Urinary bladder (tissue), 4 donors: Measurements from ENCODE around the gene PASK. TPM values are rescaled to one million over a fixed set of nuclear protein-coding genes. Genes with fewer than 3 reads are reported as not detected.

ENCODE experiments used
- DNase-seq: peaks from one replicate; pipeline ENCODE4 v3.0.0-alpha.2; 2015; ENCODE audit errors: extremely low spot score
- H3K27ac ChIP-seq: one replicate; pipeline ENCODE4 v1.5.1; 2013; ENCODE audit warnings: low read depth, mild to moderate bottlenecking, moderate library complexity
- H3K36me3 ChIP-seq: one replicate; pipeline ENCODE4 v1.6.1; 2013; ENCODE audit warnings: mild to moderate bottlenecking, moderate library complexity; ENCODE audit not compliant: insufficient read depth
- H3K4me1 ChIP-seq: one replicate; pipeline ENCODE4 v1.6.1; 2013; ENCODE audit warnings: mild to moderate bottlenecking, moderate library complexity; ENCODE audit not compliant: insufficient read depth
- H3K4me3 ChIP-seq: one replicate; pipeline ENCODE4 v1.5.1; 2013; ENCODE audit warnings: low read depth, low read length
- WGBS: extraction: QIAGEN DNeasy Blood & Tissue Kit; methylation state at CpG from one replicate; pipeline ENCODE4 v1.1.7; 2013; 5-methylcytosine and 5-hydroxymethylcytosine counted together
- polyA plus RNA-seq: library from polyadenylated mRNA; stranded (reverse); fragments of 200-250 nt; gene quantifications from one replicate; pipeline ENCODE4 v1.2.3, GENCODE V29; 2013
- total RNA-seq: library from RNA; depleted of rRNA; stranded (reverse); fragments of >200 nt; gene quantifications from one replicate; pipeline ENCODE4 v1.2.3, GENCODE V29; 2014
- donor health status: healthy with polysubstance abuse.
- donor health status: healthy.

Gene PASK
- total and polyA plus RNA-seq, 2 donors = 3.6 to 4.8 TPM

GRCh38 chr2:241092677-241093076, 56.6 kb downstream of the PASK start:
- 79% methylated on average over 8 of the region's 8 CpGs for WGBS
- Histone ChIP-seq H3K4me1 (no peaks in the 10 kb centered on the region), H3K4me3 (no peak overlapping the region), H3K36me3 (peaks cover 4% of the 10 kb centered on the region), H3K27ac (no peak overlapping the region)
- no peak for DNase-seq

DNA sequence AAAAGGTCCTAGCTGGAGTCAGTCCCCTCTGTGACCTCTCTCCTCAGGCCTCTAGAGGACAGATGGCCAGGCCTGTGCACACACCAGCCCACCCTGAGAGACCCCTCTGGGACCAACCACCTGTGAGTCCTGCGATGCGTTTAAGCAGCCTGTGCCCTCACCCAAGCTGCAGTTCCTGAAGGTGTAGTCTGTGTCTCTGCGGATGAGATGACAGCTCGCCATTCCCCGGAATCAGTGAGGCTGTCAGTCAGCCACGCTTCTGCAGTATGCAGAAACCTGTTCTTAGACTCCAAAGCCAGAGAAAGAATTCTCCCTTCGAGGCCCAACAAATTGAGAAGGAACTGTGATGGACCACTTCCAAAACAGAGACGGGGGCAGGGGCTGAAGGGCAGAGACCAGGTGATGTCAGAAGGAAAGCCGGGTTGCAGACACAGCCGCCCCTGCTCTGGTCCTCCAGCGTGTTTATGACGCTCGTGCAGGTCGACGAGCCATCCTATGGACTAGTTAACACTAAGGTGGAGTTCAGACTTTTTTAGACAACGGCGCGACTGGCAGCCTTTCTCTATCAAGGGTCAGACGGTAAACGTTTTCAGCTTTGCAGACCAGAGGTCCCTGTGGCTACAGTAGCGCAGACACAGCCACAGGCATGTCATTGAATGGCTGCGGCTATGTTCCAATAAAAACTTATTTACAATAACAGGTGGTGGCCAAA, 57.4 kb downstream of the PASK start:
- Histone ChIP-seq H3K27ac (no peak overlapping the region), H3K4me1 (no peaks in the 10 kb centered on the region), H3K36me3 (peaks cover under 1% of the 10 kb centered on the region), H3K4me3 (no peak overlapping the region)
- WGBS = 87% methylated on average over 22 of the region's 22 CpGs
- no peak for DNase-seq

GRCh38 chr2:241091201-241091600, 58.1 kb downstream of the PASK start:
- H3K4me3 ChIP-seq = no peak overlapping the region
- no peaks in the 10 kb centered on the region for H3K36me3 ChIP-seq
- no peaks in the 10 kb centered on the region for H3K4me1 ChIP-seq
- no peak overlapping the region for H3K27ac ChIP-seq
- 80% methylated on average over 10 of the region's 10 CpGs for WGBS
- no peak for DNase-seq

GRCh38 chr2:241088791-241089732, 60.2 kb downstream of the PASK start:
- Histone ChIP-seq H3K27ac (no peak overlapping the region), H3K4me3 (no peak overlapping the region), H3K4me1 (no peaks in the 10 kb centered on the region), H3K36me3 (no peaks in the 10 kb centered on the region)
- 81% methylated on average over 20 of the region's 20 CpGs for WGBS
- DNase-seq = no peak

DNA sequence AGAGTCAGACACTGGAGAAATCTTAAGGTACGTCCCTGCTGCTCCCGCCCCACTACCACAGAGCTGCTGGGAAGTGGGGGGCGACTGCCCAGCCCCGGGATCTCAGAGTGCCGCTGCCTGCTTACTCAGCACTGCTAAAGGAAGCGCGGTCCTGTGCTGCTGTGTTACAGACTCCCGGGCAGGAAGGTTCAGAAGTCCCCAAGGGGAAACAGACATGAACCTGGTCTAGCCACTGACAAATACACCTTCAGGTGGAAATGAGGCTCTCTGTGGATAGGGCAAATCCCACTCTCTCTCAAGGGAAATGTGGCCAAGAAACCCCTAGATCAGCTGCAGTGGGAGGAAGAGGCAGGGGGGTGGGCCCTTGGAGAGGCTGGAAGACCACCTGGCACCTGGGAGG, 60.9 kb downstream of the PASK start:
- Histone ChIP-seq H3K36me3 (no peaks in the 10 kb centered on the region), H3K4me3 (no peak overlapping the region), H3K27ac (no peak overlapping the region), H3K4me1 (no peaks in the 10 kb centered on the region)
- DNase-seq = no peak
- 89% methylated on average over 8 of the region's 8 CpGs for WGBS

DNA sequence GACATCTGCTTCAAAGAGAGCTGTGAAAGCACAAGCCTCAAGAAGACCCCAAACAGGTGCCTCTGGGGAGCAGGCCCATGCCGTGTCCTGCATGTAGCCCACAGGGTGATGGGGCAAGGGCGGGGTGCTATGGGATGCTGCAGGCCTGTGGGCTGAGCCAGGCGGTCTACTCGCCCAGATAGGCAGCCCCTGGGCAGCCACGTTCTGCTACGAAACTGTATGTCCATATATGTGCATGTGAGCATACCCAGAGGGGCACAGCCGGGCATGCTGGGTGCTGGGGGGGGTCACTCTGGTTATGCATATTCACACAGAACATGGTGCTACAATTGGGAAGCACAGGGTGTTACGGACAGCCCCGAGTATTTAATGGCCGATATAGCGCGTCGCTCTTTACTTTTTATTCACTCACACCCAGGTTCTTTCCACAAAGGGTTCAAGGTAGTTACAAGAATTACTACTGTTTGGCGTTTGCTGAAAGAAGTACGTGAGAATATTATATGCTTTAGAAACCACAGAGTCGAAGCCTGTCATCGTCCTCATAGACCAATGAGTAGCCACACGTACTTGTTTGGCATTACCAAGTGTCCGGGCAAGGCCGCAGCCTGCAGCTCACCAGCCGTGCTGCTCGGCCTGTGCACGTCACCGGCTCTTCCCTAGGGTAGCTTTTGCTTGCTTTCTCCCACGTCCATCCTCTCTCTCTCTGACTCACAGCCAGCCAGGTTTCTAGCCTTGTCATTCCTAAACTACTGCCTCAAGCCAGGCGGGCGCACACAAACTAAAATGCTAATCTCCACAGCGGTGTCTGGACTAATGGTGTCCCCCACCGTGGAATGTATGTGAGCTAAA, 61.6 kb downstream of the PASK start:
- Histone ChIP-seq H3K27ac (no peak overlapping the region), H3K36me3 (no peaks in the 10 kb centered on the region), H3K4me3 (no peak overlapping the region), H3K4me1 (no peaks in the 10 kb centered on the region)
- DNase-seq = no peak
- 94% methylated on average over 29 of the region's 29 CpGs for WGBS

DNA sequence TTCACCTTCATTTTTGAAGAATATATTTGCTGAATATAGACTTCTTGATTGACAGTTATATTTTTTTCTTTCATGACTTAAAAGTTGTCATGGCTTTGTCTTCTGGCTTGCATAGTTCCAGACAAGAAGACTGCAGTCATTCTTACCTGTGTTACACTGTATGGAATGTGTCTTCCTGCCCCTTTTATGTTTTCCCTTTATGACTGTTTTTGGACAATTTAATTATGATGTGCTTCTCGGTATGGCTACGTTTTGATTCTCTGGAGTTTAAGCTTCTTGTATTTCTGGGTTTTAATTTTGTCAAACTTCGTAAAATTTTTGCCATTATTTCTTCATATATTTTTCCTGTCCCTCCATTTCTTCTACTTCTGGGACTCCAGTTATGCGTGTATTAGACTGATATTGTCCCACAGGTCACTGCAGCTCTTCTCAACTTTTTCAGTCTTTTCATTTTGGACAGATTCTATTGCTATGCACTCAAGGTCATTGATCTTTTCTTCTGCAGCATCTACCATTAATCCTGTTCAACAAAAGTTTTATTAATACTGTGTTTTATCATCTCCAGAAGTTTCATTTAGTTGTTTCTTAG, 64.3 kb downstream of the PASK start:
- Histone ChIP-seq H3K4me1 (no peaks in the 10 kb centered on the region), H3K36me3 (no peaks in the 10 kb centered on the region), H3K27ac (no peak overlapping the region), H3K4me3 (no peak overlapping the region)
- no peak for DNase-seq
- 96% methylated on average over 4 of the region's 4 CpGs for WGBS

GRCh38 chr2:241083091-241083415, 66.2 kb downstream of the PASK start:
- no peak for DNase-seq
- WGBS = 85% methylated on average over 5 of the region's 5 CpGs
- Histone ChIP-seq H3K4me1 (no peaks in the 10 kb centered on the region), H3K4me3 (no peak overlapping the region), H3K36me3 (no peaks in the 10 kb centered on the region), H3K27ac (no peak overlapping the region)

- DNase-seq = no peak
- Histone ChIP-seq H3K4me3 (no peak overlapping the region), H3K27ac (no peak overlapping the region), H3K36me3 (no peaks in the 10 kb centered on the region), H3K4me1 (no peaks in the 10 kb centered on the region)
- WGBS = 80% methylated on average over 14 of the region's 14 CpGs
These were observed 66.8 kb downstream of the PASK start for GRCh38 chr2:241082341-241083090.

GRCh38 chr2:241081643-241082340, 67.5 kb downstream of the PASK start:
- H3K4me1 ChIP-seq = no peaks in the 10 kb centered on the region
- H3K27ac ChIP-seq = no peak overlapping the region
- DNase-seq = no peak
- no peaks in the 10 kb centered on the region for H3K36me3 ChIP-seq
- H3K4me3 ChIP-seq = no peak overlapping the region
- 60% methylated on average over 28 of the region's 28 CpGs for WGBS

DNA sequence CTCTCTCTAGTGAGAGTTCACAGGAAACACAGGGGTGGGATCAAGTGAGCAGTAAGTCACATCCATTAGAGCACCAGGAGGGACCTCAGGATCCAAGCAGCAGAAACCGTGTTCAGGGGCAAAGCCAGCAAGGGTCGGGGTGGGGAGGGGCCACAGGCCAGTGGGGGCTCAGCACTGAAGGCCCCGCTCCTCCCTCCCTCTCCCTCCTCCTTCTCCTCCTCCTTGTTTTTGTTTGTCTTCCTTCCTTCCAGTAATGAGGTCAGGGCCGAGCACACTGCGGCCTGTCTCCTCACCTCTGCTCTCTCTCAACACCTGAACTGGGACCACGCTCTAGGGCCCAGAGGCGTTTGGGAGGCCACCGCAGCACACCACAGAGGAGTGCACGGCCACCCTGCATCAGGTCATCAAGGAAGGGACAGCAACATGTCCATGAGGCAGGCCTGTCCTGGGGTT, 68.1 kb downstream of the PASK start:
- WGBS = 38% methylated on average over 9 of the region's 9 CpGs

DNA sequence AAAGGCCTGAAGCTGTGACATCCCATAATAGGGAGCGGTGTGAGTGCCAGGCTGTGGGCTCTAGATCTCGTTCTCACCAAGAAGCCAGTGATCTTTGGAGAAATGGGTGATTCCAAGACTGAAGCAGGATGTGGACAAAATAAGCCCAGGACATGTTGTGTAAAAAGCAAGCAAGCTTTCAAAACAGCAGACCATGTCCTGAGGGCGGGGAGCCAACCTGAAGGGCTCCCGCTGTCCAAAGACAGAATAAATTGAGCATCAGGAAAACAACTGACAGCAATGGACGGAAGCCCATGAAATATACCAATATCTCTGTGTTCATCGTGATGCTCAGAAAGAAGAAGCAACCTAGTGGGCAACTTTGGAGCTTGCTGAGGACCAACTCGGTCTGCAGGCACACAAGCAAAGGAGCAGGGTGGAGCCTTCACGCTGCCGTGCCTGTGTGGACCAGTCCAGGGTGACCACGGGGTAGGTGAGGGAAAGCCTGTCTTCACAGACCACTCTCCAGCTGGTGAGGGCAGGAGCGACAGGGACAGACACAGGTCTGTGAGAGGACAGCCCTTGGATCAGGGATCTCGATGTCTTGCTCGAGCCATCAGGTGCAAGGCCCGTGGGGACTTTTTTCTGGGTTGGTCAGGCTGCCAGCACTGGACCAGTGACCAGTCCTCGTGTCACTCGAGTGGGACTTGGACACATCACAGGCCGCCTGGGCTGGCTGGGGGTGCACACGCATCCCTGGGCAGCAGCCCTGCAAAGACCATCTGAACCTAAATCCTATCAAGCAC, 68.7 kb downstream of the PASK start:
- DNase-seq = no peak
- H3K4me1 ChIP-seq = no peaks in the 10 kb centered on the region

More for the DNA sequence above, 68.1 kb downstream of the PASK start:
- no peaks in the 10 kb centered on the region for H3K4me1 ChIP-seq
- no peaks in the 10 kb centered on the region for H3K36me3 ChIP-seq
- no peak overlapping the region for H3K27ac ChIP-seq
- DNase-seq = no peak
- no peak overlapping the region for H3K4me3 ChIP-seq

More for the DNA sequence above, 68.7 kb downstream of the PASK start:
- 70% methylated on average over 18 of the region's 18 CpGs for WGBS
- Histone ChIP-seq H3K27ac (no peak overlapping the region), H3K36me3 (no peaks in the 10 kb centered on the region), H3K4me3 (no peak overlapping the region)
